ENCODE data around the gene PBLD. TPM values are rescaled to one million over a fixed set of nuclear protein-coding genes. Genes with fewer than 3 reads are reported as not detected.

PBLD gene
- 3.6 and 4.3 TPM in 2 replicates for total RNA-seq

DNA sequence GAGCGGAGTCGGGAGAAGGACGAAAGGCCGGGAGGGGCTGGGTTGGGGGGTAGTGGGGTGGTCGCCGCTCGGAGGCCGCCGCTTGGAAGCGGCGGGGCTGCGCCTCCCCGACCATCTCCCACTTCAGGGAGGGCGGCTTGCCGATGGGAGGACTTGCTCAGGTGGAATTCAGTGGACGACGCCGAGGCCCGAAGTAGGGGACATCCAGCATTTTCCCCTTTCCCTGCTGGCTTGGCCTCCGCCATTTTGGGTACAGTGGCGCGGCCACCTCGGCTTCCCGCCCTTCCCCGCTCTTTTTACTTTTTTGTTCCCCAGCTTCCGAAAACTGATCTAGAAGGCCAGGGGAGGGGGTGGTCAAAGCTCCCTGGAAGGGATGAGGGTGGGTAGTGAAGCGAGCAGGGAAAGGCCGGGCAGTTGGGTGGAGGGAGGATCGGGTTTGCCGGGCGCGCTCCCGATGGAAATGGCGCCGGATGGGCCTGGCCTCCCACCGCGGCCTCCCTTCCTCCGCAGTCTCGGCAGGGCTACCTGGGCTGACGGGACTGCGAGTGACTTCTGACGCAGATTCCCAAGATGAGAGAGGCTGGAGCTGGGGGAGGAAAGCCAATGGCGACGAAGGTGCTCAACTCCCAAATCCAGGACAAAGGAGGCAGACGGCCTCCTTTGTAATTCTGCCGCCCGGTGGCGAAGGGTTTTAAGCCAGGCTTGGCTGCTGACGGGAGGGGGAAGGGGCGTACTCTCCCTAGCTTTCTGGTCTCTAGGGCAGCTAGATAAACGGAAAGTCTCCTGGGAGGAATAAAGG is at the start of gene PBLD:
PBLD (minus strand) TSS at position 670 of the 799 bp plus-strand sequence. CDS start 26,084 bp downstream, outside the sequence.

DNA sequence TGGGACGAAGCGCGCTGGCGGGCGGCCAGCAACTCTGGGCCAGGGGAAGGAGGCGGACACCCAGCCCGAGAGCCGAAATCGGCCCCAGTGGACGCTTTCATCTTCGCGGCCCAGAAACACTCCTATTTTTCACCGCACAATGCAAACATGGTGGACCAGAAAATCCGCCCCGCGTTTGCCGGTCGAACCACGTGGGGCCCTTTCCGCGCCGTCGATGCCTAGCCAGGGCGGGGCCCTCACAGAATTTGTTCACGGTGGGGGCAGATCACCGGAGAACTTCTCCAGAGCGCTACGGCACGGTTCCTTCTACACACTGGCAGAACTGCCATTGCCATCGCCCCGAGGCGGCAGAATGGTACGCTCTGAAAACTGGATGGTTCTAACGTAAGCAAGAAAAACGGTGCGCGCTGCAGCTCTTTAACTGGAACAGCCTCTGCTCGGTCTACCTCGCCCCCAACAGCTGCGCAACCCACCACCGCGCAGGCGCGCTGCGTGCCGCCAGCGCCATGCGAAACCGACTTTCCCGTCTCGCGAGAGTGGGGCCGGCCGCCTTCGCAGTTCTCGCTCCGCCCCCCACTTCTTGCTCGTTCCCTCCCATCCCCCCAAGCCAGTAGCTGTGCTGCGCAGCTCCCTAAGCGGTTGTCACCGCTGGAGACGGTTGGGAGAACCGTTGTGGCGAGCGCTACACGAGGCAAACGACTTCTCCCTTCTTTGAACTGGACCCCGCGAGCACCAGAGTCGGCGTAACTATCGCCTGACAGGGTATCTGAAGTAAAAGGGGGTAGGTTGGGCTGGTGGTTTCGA is 1.1 kb downstream of the PBLD start, which contains the start of gene HNRNPH3:
HNRNPH3 (plus strand) TSS at position 610 of the 804 bp plus-strand sequence. CDS start 5,158 bp downstream, outside the sequence.

Other genes with a start within 250 kb of the PBLD start
- gene MYPN, start 223.4 kb downstream of the PBLD start, total RNA-seq, result under 0.01 and 0.13 TPM in 2 replicates
- gene ATOH7, start 100.8 kb downstream of the PBLD start, total RNA-seq, result not detected in 2 replicates
- gene HNRNPH3, start 864 bp downstream of the PBLD start, total RNA-seq, result 34.8 and 35.6 TPM in 2 replicates
- gene RUFY2, start 74.3 kb upstream of the PBLD start, total RNA-seq, result 40.7 and 42.2 TPM in 2 replicates
- gene DNA2, start 139.0 kb upstream of the PBLD start, total RNA-seq, result 27.7 and 29.1 TPM in 2 replicates
- 18.0 and 18.9 TPM in 2 replicates for gene SLC25A16, start 194.6 kb upstream of the PBLD start, total RNA-seq
- gene TET1, start 227.4 kb upstream of the PBLD start, total RNA-seq, result 0.40 and 0.65 TPM in 2 replicates

All from thoracic aorta endothelial cell (primary cell).